Measurements from ENCODE around the gene TAPT1. TPM values are rescaled to one million over a fixed set of nuclear protein-coding genes. Genes with fewer than 3 reads are reported as not detected.

The TAPT1 gene
- total RNA-seq, 1 experiment from 2014 or later = 18.5 TPM

GRCh38 chr4:16139066-16139945 is 87.0 kb downstream of the TAPT1 start:
- DNase-seq (ENCODE audit: low read depth) = no peak

GRCh38 chr4:16136827-16137226 is 89.4 kb downstream of the TAPT1 start:
- no peak for DNase-seq (ENCODE audit: low read depth)

- DNase-seq (ENCODE audit: low read depth) = no peak
Observed at GRCh38 chr4:16136311-16136710, 90.0 kb downstream of the TAPT1 start.

GRCh38 chr4:16133406-16133805 is 92.9 kb downstream of the TAPT1 start:
- no peak for DNase-seq (ENCODE audit: low read depth)

- no peak for DNase-seq (ENCODE audit: low read depth)
Observed at GRCh38 chr4:16131293-16131692, 95.0 kb downstream of the TAPT1 start.

GRCh38 chr4:16129336-16129735 is 96.9 kb downstream of the TAPT1 start:
- no peak for DNase-seq (ENCODE audit: low read depth)

- DNase-seq (ENCODE audit: low read depth) = no peak
Observed at GRCh38 chr4:16126714-16127113, 99.6 kb downstream of the TAPT1 start.

GRCh38 chr4:16125571-16126445 is 100.5 kb downstream of the TAPT1 start:
- peak; percentile 40 for DNase-seq (ENCODE audit: low read depth)

GRCh38 chr4:16124232-16124631 is 102.0 kb downstream of the TAPT1 start:
- DNase-seq (ENCODE audit: low read depth) = no peak

GRCh38 chr4:16123356-16124084 is 102.8 kb downstream of the TAPT1 start:
- DNase-seq (ENCODE audit: low read depth) = no peak

- DNase-seq (ENCODE audit: low read depth) = no peak
Observed at GRCh38 chr4:16122784-16123183, 103.5 kb downstream of the TAPT1 start.

GRCh38 chr4:16122308-16122711 is 104.0 kb downstream of the TAPT1 start:
- DNase-seq (ENCODE audit: low read depth) = no peak

GRCh38 chr4:16120720-16121119 is 105.6 kb downstream of the TAPT1 start:
- peak; percentile 12 for DNase-seq (ENCODE audit: low read depth)

- no peak for DNase-seq (ENCODE audit: low read depth)
Observed at GRCh38 chr4:16119981-16120380, 106.3 kb downstream of the TAPT1 start.

GRCh38 chr4:16118090-16118489 is 108.2 kb downstream of the TAPT1 start:
- no peak for DNase-seq (ENCODE audit: low read depth)

GRCh38 chr4:16117164-16117563 is 109.1 kb downstream of the TAPT1 start:
- DNase-seq (ENCODE audit: low read depth) = no peak

GRCh38 chr4:16116493-16116990 is 109.7 kb downstream of the TAPT1 start:
- DNase-seq (ENCODE audit: low read depth) = no peak

GRCh38 chr4:16116019-16116418 is 110.3 kb downstream of the TAPT1 start:
- DNase-seq (ENCODE audit: low read depth) = no peak

- no peak for DNase-seq (ENCODE audit: low read depth)
Observed at GRCh38 chr4:16114546-16114945, 111.7 kb downstream of the TAPT1 start.

GRCh38 chr4:16113741-16114140 is 112.5 kb downstream of the TAPT1 start:
- DNase-seq (ENCODE audit: low read depth) = no peak

- DNase-seq (ENCODE audit: low read depth) = no peak
Observed at GRCh38 chr4:16111533-16111932, 114.7 kb downstream of the TAPT1 start.

Data from M059J (cell line).